Measurements from ENCODE around the gene RNF138. TPM values are rescaled to one million over a fixed set of nuclear protein-coding genes. Genes with fewer than 3 reads are reported as not detected.

Gene RNF138
- polyA plus RNA-seq, 1 donor (not counting 4 experiments of a cell fraction or from before 2014, with no cell fraction given) = 18.0 TPM

DNA sequence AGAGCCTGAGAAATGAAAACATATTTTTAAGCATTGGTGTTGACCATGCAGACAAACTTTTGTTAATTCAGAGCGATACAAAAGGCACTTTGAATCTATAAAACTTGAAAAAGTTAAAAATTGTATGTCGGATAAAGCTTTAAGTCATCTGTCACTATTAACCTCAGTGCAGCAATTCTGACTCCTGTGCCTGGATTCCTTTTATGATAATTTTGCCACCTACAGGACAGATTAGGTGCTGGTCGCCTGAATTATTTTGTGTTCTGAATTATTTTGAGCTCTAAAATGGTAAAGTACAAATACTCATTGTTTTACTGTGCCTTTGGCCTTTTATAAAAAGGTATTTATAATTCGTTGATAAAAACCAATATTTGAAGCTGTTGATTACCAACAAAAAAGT lies 19.4 kb upstream of the RNF138 start:
- Histone ChIP-seq H3K79me2 (ENCODE audit: control insufficient read depth, insufficient read depth, low read length) (no peaks in the 10 kb centered on the region), H3K36me3 (ENCODE audit: control insufficient read depth in 2 of 2, extremely low read depth in 1 of 2, insufficient read depth in 2 of 2, low read length in 2 of 2) (peaks cover 0 to 1% of the 10 kb centered on the region in 2 experiments), H3K9me1 (ENCODE audit: control insufficient read depth, extremely low read depth, insufficient read depth, low read length) (no peaks in the 10 kb centered on the region), H3K9ac (ENCODE audit: control insufficient read depth, extremely low read depth, insufficient read depth, low read length) (no peak overlapping the region), H4K20me1 (ENCODE audit: control insufficient read depth, extremely low read depth, insufficient read depth, low read length) (no peaks in the 10 kb centered on the region), H3K4me2 (ENCODE audit: control insufficient read depth, extremely low read depth, insufficient read depth, low read depth, low read length) (no peak overlapping the region), H3K4me3 (ENCODE audit: control insufficient read depth in 2 of 3, extremely low read depth in 1 of 3, insufficient read depth in 2 of 3, low read depth in 1 of 3, low read length in 3 of 3) (no peak overlapping the region), H3K27me3 (ENCODE audit: control insufficient read depth, extremely low read depth, insufficient read depth, low read length) (no peaks in the 10 kb centered on the region), H3K4me1 (ENCODE audit: control insufficient read depth, extremely low read depth, insufficient read depth, low read length) (no peaks in the 10 kb centered on the region), H3K9me3 (ENCODE audit: control insufficient read depth, low read depth, low read length) (no peaks in the 10 kb centered on the region), H3K27ac (ENCODE audit: control insufficient read depth, insufficient read depth, low read length) (no peak overlapping the region), H2AFZ (ENCODE audit: control insufficient read depth, low read length) (no peak overlapping the region)
- FAIRE-seq (no peak), DNase-seq (ENCODE audit: low read depth, low spot score) (no peak)
- TF ChIP-seq, protein P1, sequence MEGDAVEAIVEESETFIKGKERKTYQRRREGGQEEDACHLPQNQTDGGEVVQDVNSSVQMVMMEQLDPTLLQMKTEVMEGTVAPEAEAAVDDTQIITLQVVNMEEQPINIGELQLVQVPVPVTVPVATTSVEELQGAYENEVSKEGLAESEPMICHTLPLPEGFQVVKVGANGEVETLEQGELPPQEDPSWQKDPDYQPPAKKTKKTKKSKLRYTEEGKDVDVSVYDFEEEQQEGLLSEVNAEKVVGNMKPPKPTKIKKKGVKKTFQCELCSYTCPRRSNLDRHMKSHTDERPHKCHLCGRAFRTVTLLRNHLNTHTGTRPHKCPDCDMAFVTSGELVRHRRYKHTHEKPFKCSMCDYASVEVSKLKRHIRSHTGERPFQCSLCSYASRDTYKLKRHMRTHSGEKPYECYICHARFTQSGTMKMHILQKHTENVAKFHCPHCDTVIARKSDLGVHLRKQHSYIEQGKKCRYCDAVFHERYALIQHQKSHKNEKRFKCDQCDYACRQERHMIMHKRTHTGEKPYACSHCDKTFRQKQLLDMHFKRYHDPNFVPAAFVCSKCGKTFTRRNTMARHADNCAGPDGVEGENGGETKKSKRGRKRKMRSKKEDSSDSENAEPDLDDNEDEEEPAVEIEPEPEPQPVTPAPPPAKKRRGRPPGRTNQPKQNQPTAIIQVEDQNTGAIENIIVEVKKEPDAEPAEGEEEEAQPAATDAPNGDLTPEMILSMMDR (optimal IDR thresholded peaks at IDR 0.05 in 1 of 3, IDR thresholded peaks at IDR 0.05 in 1 of 3, conservative IDR thresholded peaks at IDR 0.05 in 1 of 3; ENCODE audit: extremely low read depth in 1 of 3, insufficient read depth in 2 of 3, low read length in 3 of 3) = peak in 2 of 3 experiments; percentile 28 to 32
- TF ChIP-seq EZH2 (IDR thresholded peaks at IDR 0.05; ENCODE audit: low read length) = no peak
- dilution Hi-C loops (cut with MboI; ENCODE audit: extremely low pct_ligation_motif_present, low sequenced_read_pairs) = no loop called here

DNA sequence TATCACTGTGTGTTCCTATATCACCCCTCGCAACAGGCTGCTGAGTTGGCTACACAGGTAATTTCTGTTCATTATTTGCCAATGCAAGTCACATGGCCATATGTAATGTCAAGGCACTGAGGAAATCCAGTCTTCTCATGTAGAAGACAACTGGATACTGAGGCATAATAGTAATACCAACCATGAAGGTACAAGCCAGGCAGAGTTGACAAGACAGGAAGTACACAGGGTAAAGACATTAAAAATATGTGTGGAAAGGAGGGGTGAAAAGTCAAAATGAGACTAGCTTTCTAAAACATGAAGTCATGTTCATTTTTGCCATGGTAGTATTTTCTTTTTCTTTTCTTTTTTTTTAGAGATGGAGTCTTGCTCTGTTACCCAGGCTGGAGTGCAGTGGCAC lies 17.5 kb upstream of the RNF138 start:
- TF ChIP-seq, protein P1 (optimal IDR thresholded peaks at IDR 0.05 in 1 of 3, IDR thresholded peaks at IDR 0.05 in 1 of 3, conservative IDR thresholded peaks at IDR 0.05 in 1 of 3; ENCODE audit: extremely low read depth in 1 of 3, insufficient read depth in 2 of 3, low read length in 3 of 3) = no peak
- TF ChIP-seq EZH2 (IDR thresholded peaks at IDR 0.05; ENCODE audit: low read length) = no peak
- no peak for FAIRE-seq

More for the DNA sequence above, 17.5 kb upstream of the RNF138 start:
- no peak overlapping the region for H3K4me3 ChIP-seq (ENCODE audit: control insufficient read depth in 2 of 3, extremely low read depth in 1 of 3, insufficient read depth in 2 of 3, low read depth in 1 of 3, low read length in 3 of 3)
- H2AFZ ChIP-seq (ENCODE audit: control insufficient read depth, low read length) = no peak overlapping the region
- no peak for DNase-seq (ENCODE audit: low read depth, low spot score)
- H3K27ac ChIP-seq (ENCODE audit: control insufficient read depth, insufficient read depth, low read length) = no peak overlapping the region
- H4K20me1 ChIP-seq (ENCODE audit: control insufficient read depth, extremely low read depth, insufficient read depth, low read length) = no peaks in the 10 kb centered on the region
- H3K4me2 ChIP-seq (ENCODE audit: control insufficient read depth, extremely low read depth, insufficient read depth, low read depth, low read length) = no peak overlapping the region
- no peaks in the 10 kb centered on the region for H3K9me3 ChIP-seq (ENCODE audit: control insufficient read depth, low read depth, low read length)
- no peaks in the 10 kb centered on the region for H3K9me1 ChIP-seq (ENCODE audit: control insufficient read depth, extremely low read depth, insufficient read depth, low read length)
- no peaks in the 10 kb centered on the region for H3K79me2 ChIP-seq (ENCODE audit: control insufficient read depth, insufficient read depth, low read length)
- H3K27me3 ChIP-seq (ENCODE audit: control insufficient read depth, extremely low read depth, insufficient read depth, low read length) = no peaks in the 10 kb centered on the region
- no peak overlapping the region for H3K9ac ChIP-seq (ENCODE audit: control insufficient read depth, extremely low read depth, insufficient read depth, low read length)
- peaks cover 0 to 1% of the 10 kb centered on the region in 2 experiments for H3K36me3 ChIP-seq (ENCODE audit: control insufficient read depth in 2 of 2, extremely low read depth in 1 of 2, insufficient read depth in 2 of 2, low read length in 2 of 2)
- dilution Hi-C loops (cut with MboI; ENCODE audit: extremely low pct_ligation_motif_present, low sequenced_read_pairs) = no loop called here
- no peaks in the 10 kb centered on the region for H3K4me1 ChIP-seq (ENCODE audit: control insufficient read depth, extremely low read depth, insufficient read depth, low read length)
